SIG-M5 (cell line): ENCODE data around the gene CRHR2.

Experiments
- DNase-seq: peaks from one replicate; lab custom pipeline; 2025; lab: John Stamatoyannopoulos, UW

The CRHR2 gene

DNA sequence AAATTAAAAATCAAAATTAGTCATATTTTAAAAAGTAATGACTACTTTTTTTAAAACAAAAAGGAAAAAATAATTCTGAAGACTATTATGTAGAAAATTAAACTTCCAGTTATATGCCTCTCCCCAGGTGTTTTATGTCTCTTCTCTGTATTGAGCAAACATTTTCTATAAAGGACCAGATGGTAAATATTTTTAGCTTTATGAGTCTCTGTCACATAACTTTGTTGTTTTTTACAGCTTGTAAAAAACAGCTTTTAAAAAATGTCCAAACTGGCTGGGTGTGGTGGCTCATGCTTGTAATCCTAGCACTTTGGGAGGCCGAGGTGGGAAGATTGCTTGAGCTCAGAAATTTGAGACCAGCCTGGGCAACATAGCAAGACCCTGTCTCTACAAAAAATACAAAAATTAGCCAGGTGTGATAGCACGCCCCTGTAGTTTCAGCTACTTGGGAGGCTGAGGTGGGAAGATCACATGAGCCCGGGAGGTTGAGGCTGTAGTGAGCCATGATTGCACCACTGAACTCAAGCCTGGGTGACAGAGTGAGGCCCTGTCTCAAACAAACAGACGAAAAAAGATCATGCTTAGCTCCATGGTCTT is 64.1 kb downstream of the CRHR2 start:
- no peak for DNase-seq

DNA sequence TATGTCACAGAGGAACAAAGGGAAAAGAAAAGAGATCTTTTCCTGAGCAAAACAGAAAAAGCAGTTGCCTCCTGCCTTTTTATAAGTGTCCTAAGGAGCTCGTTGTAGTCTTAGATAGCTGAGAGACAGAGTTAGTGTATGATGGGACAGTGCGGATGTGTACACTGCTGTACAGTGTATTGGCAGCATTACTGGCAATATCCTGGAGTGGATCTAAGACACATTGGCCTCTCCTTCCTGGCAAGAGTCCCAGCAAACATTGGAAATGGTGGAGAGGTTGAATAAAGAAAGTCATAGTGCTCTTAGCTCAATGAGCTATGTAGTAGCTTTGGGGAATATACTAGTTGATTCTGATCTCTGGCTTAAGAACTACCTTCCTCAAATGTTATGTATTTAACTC is 64.9 kb downstream of the CRHR2 start:
- no peak for DNase-seq

DNA sequence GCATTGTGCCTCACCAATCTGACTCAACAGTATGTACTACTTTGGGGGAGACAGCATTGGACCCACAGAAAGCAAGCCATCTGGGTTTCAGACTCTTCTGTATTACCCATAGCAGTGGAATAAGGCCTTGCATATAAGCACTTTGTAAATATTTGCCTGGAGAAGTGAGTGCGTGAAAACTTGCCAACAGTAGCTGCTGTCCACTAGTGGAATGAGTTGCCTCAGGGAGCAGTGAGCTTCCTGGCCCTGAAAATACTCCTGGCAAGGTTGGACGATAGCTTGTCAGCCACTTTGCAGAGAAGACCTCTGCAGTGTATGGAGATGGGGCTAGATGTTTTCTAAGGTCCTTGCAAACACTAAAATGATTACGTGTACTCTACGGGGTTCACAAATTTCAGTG is 65.9 kb downstream of the CRHR2 start:
- no peak for DNase-seq

DNA sequence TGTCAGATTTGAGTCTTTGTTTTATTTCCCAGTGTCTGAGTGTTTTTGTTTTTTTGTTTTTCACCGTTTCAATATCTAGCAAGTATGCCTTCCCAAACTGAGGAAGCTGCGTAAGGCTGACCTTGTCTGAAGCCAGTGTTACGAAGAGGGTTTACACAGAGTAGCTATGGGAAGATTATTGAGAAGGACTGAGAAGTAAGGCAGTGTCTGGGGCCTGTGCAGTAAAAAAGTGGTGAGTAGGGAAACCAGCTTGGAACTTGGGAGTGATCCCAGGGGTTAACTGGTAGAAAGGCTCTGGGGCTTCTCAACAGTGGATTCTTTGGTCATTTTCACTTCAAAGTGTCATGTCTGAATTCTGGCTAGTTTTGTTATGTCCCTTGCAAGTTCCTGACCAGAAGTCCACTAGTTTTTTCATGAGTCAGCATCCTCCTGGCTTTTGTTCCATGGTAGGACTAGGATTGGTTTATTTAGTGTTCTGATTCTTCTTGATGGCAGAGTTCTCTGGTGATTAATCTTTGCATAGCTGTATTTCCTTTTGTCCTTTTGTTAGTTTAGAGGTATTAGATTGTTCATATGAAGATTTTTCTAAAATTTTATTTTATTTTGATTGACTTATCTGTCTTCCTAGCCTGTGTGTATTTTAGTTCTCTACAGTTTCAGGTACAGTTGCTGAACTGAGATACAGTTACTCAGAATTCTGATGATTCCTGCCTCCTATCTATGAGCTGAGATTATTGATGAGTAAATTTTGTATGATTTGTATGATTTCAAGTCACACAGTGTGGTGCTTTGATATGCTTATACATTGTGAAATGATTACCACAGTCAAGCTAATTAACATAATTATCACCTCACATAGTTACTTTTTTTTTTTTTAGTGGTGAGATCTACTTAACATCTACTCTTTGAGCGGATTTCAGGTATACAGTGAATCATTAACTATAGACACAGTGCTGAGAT is 68.6 kb downstream of the CRHR2 start:
- no peak for DNase-seq

DNA sequence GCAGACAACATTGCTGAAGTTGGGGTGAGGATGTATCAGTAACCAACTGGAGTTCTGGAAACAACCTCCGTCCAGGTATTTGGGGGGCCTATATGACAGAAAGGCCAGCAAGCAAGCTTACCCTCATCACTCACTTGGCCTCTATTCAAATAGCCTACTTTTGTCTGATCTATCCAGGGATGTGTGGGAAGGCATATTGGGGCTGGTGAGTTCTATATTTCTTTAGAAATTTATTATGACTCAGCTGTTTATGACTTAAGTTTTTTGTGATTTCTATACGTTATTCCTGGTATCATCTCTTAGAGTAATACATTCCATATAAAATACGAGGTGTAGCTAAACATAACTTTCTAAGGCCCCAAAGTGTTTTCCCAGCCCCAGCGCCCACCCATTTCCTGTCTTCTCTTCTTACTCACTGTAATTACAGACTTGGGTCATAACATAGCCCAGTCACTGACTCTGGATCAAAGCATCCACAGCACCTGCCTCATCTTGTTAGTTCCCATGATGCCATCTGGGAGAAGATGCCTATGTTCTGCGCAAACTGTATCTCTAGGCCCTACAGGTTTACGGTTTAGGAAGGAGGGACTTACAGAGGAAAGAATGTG is 69.5 kb downstream of the CRHR2 start:
- DNase-seq: no peak

DNA sequence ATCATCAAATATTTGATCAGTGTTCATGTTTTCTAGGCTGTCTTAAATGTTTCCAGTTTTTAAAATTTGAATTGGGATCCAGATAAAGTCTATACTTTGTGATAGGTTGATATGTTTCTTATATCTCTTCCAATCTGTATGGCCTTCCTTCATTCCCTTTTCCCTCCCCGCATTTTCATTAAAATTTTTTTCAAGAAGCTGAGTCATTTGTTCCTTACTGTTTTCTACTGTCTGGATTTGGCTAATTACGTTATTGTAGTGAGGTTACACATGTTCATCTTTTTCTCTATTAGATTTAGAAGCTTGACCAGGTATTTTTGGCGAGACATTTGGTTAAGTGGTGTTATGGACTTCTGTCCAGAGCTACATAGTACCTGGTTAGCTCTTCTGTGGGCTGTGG is 76.4 kb downstream of the CRHR2 start:
- no peak for DNase-seq

DNA sequence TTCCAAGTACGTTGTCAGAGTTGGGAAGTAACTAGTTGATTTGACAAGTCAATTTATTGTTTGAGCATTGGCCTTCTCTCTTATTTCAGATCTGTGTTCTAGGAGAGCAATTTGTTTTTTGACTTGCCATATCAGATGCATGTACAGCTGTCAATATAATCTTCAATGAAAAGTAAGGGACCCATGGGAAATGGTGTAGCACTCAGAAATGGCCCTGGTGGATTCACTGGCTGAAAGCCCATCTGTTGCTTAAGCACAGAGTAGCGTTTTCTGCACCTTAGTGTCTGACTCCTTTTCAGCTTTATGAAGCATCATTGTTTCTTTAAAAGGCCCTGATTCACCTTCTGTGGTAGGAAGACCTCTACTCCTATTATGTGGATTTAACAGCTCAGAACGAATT is 77.4 kb downstream of the CRHR2 start:
- no peak for DNase-seq
